CD4-positive, CD25-positive, alpha-beta regulatory T cell (primary cell): ENCODE data around the gene PAFAH2. TPM values are rescaled to one million over a fixed set of nuclear protein-coding genes. Genes with fewer than 3 reads are reported as not detected.

Experiments used
- ATAC-seq, 2 donors: fragments of 150-1000 bp; cut with Tn5 transposase; one replicate each; pipeline ENCODE4 v1.10.0; 2021; ENCODE audit warnings: low read depth in 2 of 2, moderate number of reproducible peaks in 2 of 2, moderate library complexity in 1 of 2
- DNase-seq, 3 donors: peaks; one replicate each; pipeline versions ENCODE4 v3.0.0 to v3.0.0-alpha.2; 2012 to 2022; ENCODE audit warnings: mixed read lengths in 1 of 3
- H3K27ac ChIP-seq: one replicate; pipeline ENCODE4 v1.7.0; 2013; ENCODE audit warnings: mild to moderate bottlenecking, low read length; ENCODE audit not compliant: insufficient read depth, poor library complexity, severe bottlenecking
- H3K27me3 ChIP-seq: one replicate; pipeline ENCODE4 v1.7.0; 2013; ENCODE audit warnings: low read length; ENCODE audit not compliant: control insufficient read depth, insufficient read depth
- H3K36me3 ChIP-seq: one replicate; pipeline ENCODE4 v1.7.0; 2013; ENCODE audit warnings: mild to moderate bottlenecking, low read length, moderate library complexity; ENCODE audit not compliant: control insufficient read depth, insufficient read depth
- H3K4me1 ChIP-seq: 2 replicates; pipeline ENCODE4 v1.7.0; 2013; ENCODE audit warnings: mild to moderate bottlenecking, low read length; ENCODE audit not compliant: insufficient read depth, control insufficient read depth, poor library complexity, severe bottlenecking
- H3K4me3 ChIP-seq: one replicate; pipeline ENCODE4 v1.7.0; 2013; ENCODE audit warnings: low read depth, mild to moderate bottlenecking, low read length, moderate library complexity
- H3K9me3 ChIP-seq, 2 experiments: 1 replicate in 1 of 2; 2 replicates in 1 of 2; pipeline ENCODE4 v1.7.0; 2013; ENCODE audit warnings: low read length in 2 of 2, mild to moderate bottlenecking in 1 of 2, moderate library complexity in 1 of 2; ENCODE audit not compliant: control insufficient read depth in 2 of 2
- H3K27ac Mint-ChIP-seq, 3 donors: one replicate each; pipeline ENCODE4 v1.8.0; 2020 to 2022; ENCODE audit warnings: mild to moderate bottlenecking in 3 of 3, mixed read lengths in 3 of 3, moderate library complexity in 2 of 3
- H3K27me3 Mint-ChIP-seq: one replicate; pipeline ENCODE4 v1.8.0; 2022; ENCODE audit warnings: mild to moderate bottlenecking, mixed read lengths
- H3K36me3 Mint-ChIP-seq: one replicate; pipeline ENCODE4 v1.8.0; 2020; ENCODE audit warnings: mixed read lengths
- H3K4me1 Mint-ChIP-seq, 4 donors: one replicate each; pipeline ENCODE4 v1.8.0; 2020 to 2022; ENCODE audit warnings: mixed read lengths in 4 of 4, mild to moderate bottlenecking in 1 of 4
- H3K4me3 Mint-ChIP-seq, 4 donors: one replicate each; pipeline ENCODE4 v1.8.0; 2020 to 2022; ENCODE audit warnings: mild to moderate bottlenecking in 4 of 4, mixed read lengths in 4 of 4, moderate library complexity in 3 of 4
- H3K9me3 Mint-ChIP-seq, 7 donors: one replicate each; pipeline ENCODE4 v1.8.0; 2020 to 2022; ENCODE audit warnings: mixed read lengths in 7 of 7, mild to moderate bottlenecking in 3 of 7, moderate library complexity in 2 of 7
- polyA plus RNA-seq, 4 donors: library from polyadenylated mRNA; unstranded; fragments of 300-500 nt; fragmentation: Illumina TruSeq; gene quantifications; one replicate each; pipeline ENCODE4 v1.2.3, GENCODE V29; 2021
- total RNA-seq: library from RNA; stranded (reverse); gene quantifications from one replicate; pipeline ENCODE4 v1.2.3, GENCODE V29; 2022

Gene PAFAH2
- total and polyA plus RNA-seq, 5 donors from 2014 or later: 10.7 to 26.3 (median 15.7) TPM

- H3K4me1 Mint-ChIP-seq: peaks cover 0 to 4% (median 0%) of the 10 kb centered on the region in 4 donors
- no peaks in the 10 kb centered on the region for H3K36me3 Mint-ChIP-seq
- peaks cover 3% of the 10 kb centered on the region for H3K4me1 ChIP-seq
- H3K27me3 Mint-ChIP-seq: peaks cover 63% of the 10 kb centered on the region
- peaks cover 17% of the 10 kb centered on the region for H3K27me3 ChIP-seq
- ATAC-seq: no peak
- no peaks in the 10 kb centered on the region for H3K9me3 Mint-ChIP-seq
- no peaks in the 10 kb centered on the region for H3K36me3 ChIP-seq
- no peak overlapping the region for H3K27ac ChIP-seq
- H3K4me3 Mint-ChIP-seq: no peak overlapping the region
- no peak for DNase-seq
- H3K9me3 ChIP-seq: no peaks in the 10 kb centered on the region
- no peak overlapping the region for H3K27ac Mint-ChIP-seq
- H3K4me3 ChIP-seq: no peak overlapping the region
These were observed 45.9 kb upstream of the PAFAH2 start for GRCh38 chr1:26043765-26044164.

- no peaks in the 10 kb centered on the region for H3K9me3 ChIP-seq
- Mint-ChIP-seq H3K36me3 (no peaks in the 10 kb centered on the region), H3K27ac (no peak overlapping the region), H3K27me3 (peaks cover 50% of the 10 kb centered on the region), H3K4me3 (no peak overlapping the region), H3K4me1 (peaks cover 0 to 4% (median 0%) of the 10 kb centered on the region in 4 donors), H3K9me3 (no peaks in the 10 kb centered on the region)
- DNase-seq: no peak
- no peak for ATAC-seq
- H3K27me3 ChIP-seq: peaks cover 14% of the 10 kb centered on the region
- H3K27ac ChIP-seq: no peak overlapping the region
- no peaks in the 10 kb centered on the region for H3K36me3 ChIP-seq
- peaks cover 3% of the 10 kb centered on the region for H3K4me1 ChIP-seq
- no peak overlapping the region for H3K4me3 ChIP-seq
These were observed 44.1 kb upstream of the PAFAH2 start for GRCh38 chr1:26041978-26042377.

DNA sequence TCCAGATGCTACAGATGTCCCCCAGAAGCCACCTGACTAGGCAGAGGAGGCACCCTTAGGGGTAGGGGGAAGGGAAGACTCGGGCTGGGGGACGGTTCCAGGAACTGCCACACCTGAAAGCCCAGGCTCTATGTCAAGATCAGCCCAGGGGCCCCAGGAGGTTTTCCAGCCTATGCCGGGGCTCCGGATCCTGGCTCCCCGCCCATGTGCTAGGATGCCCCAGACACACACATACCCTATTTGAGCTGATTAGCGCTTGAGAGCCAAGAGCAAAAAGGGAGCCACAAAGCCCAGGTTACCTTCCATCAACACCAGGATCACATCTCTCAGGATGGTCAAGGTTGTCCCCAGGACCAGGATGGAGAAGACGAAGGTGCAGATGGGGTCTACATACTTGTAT, 43.5 kb upstream of the PAFAH2 start:
- no peaks in the 10 kb centered on the region for H3K36me3 Mint-ChIP-seq
- no peak for DNase-seq
- Histone ChIP-seq H3K4me3 (no peak overlapping the region), H3K9me3 (no peaks in the 10 kb centered on the region), H3K27me3 (peaks cover 14% of the 10 kb centered on the region), H3K27ac (no peak overlapping the region), H3K36me3 (no peaks in the 10 kb centered on the region), H3K4me1 (peaks cover 3% of the 10 kb centered on the region)
- peaks cover 45% of the 10 kb centered on the region for H3K27me3 Mint-ChIP-seq
- no peak overlapping the region for H3K27ac Mint-ChIP-seq
- peak overlapping the region in 1 of 4 donors; percentile 10 for H3K4me3 Mint-ChIP-seq
- ATAC-seq: no peak
- H3K9me3 Mint-ChIP-seq: no peaks in the 10 kb centered on the region
- peaks cover 0 to 4% (median 0%) of the 10 kb centered on the region in 4 donors for H3K4me1 Mint-ChIP-seq

DNA sequence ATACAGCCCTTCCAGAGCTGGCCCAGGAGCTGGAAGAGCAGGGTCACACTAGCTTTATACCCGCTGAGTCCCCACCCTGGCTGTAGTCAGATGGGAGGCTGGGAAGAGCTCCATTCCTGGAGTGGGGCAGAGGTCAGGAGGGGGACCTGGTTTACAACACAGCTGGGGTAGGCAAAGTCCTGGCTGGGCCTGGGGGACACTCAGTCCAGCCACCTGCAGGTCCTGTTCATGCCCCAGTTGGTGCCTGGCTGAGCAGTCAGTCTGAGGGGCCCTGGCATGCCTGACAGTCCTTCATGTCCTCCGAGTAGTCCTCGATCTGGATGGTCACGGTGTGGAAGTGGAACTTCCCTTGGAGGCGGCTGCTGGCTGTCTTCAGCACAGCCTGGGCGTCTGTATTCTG, 41.0 kb upstream of the PAFAH2 start:
- H3K4me1 Mint-ChIP-seq: peaks cover 0 to 19% (median 8%) of the 10 kb centered on the region in 4 donors
- DNase-seq (no peak), ATAC-seq (no peak)
- no peak overlapping the region for H3K4me3 ChIP-seq
- peaks cover 18% of the 10 kb centered on the region for H3K4me1 ChIP-seq
- H3K27ac ChIP-seq: no peak overlapping the region
- no peaks in the 10 kb centered on the region for H3K36me3 Mint-ChIP-seq
- no peaks in the 10 kb centered on the region for H3K36me3 ChIP-seq
- peak overlapping the region in 1 of 4 donors; percentile 47 for H3K4me3 Mint-ChIP-seq
- no peaks in the 10 kb centered on the region for H3K9me3 Mint-ChIP-seq
- no peaks in the 10 kb centered on the region for H3K9me3 ChIP-seq
- peaks cover 3% of the 10 kb centered on the region for H3K27me3 ChIP-seq
- peaks cover 50% of the 10 kb centered on the region for H3K27me3 Mint-ChIP-seq
- H3K27ac Mint-ChIP-seq: no peak overlapping the region

- Mint-ChIP-seq H3K9me3 (no peaks in the 10 kb centered on the region), H3K27me3 (peaks cover 46% of the 10 kb centered on the region), H3K27ac (no peak overlapping the region), H3K4me3 (peak overlapping the region in 2 of 4 donors; percentile 60 to 76), H3K4me1 (peaks cover 0 to 19% (median 8%) of the 10 kb centered on the region in 4 donors), H3K36me3 (no peaks in the 10 kb centered on the region)
- no peak for DNase-seq
- Histone ChIP-seq H3K27ac (no peak overlapping the region), H3K36me3 (no peaks in the 10 kb centered on the region), H3K9me3 (no peaks in the 10 kb centered on the region), H3K27me3 (peaks cover under 1% of the 10 kb centered on the region), H3K4me1 (peaks cover 18% of the 10 kb centered on the region), H3K4me3 (no peak overlapping the region)
- ATAC-seq: no peak
These were observed 40.6 kb upstream of the PAFAH2 start for GRCh38 chr1:26038477-26038876.

GRCh38 chr1:26037904-26038303, 40.0 kb upstream of the PAFAH2 start:
- peak overlapping the region in 2 of 4 donors; percentile 60 to 76 for H3K4me3 Mint-ChIP-seq
- no peaks in the 10 kb centered on the region for H3K36me3 Mint-ChIP-seq
- peaks cover 0 to 19% (median 8%) of the 10 kb centered on the region in 4 donors for H3K4me1 Mint-ChIP-seq
- H3K27me3 Mint-ChIP-seq: peaks cover 41% of the 10 kb centered on the region
- H3K9me3 Mint-ChIP-seq: no peaks in the 10 kb centered on the region
- no peak overlapping the region for H3K27ac ChIP-seq
- no peak for ATAC-seq
- H3K27ac Mint-ChIP-seq: no peak overlapping the region
- H3K27me3 ChIP-seq: no peaks in the 10 kb centered on the region
- H3K9me3 ChIP-seq: no peaks in the 10 kb centered on the region
- no peak overlapping the region for H3K4me3 ChIP-seq
- H3K36me3 ChIP-seq: no peaks in the 10 kb centered on the region
- H3K4me1 ChIP-seq: peaks cover 18% of the 10 kb centered on the region
- no peak for DNase-seq

DNA sequence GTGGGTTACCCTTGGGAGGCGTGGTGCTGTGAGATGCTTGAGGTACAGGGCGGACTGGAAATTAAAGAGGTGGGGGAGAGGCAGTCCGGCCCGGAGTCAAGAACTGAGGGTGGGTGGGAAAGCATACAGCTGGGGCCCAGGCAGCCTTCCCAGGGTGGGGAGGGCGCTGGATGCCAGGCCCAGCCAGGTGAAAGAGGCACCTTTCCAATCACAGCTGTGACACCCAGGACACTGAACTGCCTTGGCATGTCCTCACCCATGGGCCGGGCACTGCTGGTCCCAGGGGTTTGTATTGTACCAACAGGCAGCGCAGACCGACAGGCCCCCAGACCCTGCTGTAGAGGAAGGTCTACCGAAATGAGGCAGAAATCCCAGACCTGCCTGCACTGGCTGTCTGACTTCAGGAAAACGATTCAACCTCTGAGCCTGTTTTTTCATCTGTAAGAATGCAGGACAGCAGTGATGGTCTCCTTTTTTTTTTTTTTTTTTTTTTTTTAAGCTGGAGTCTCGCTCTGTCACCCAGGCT, 39.0 kb upstream of the PAFAH2 start:
- Mint-ChIP-seq H3K27ac (no peak overlapping the region), H3K9me3 (no peaks in the 10 kb centered on the region), H3K27me3 (peaks cover 43% of the 10 kb centered on the region), H3K36me3 (no peaks in the 10 kb centered on the region), H3K4me1 (peaks cover 0 to 19% (median 8%) of the 10 kb centered on the region in 4 donors), H3K4me3 (peak overlapping the region in 1 of 4 donors; percentile 84)
- Histone ChIP-seq H3K9me3 (no peaks in the 10 kb centered on the region), H3K4me3 (no peak overlapping the region), H3K4me1 (peaks cover 18% of the 10 kb centered on the region), H3K27me3 (no peaks in the 10 kb centered on the region), H3K36me3 (no peaks in the 10 kb centered on the region), H3K27ac (no peak overlapping the region)
- DNase-seq: no peak
- no peak for ATAC-seq
